Activated CD8-positive, alpha-beta memory T cell treated with anti-CD3 and anti-CD28 coated beads for 1 hour (primary cell): ENCODE results near the gene ISYNA1.

Experiments
- DNase-seq, 2 donors: peaks; one replicate each; pipeline ENCODE4 v3.0.0-alpha.2; 2020; ENCODE audit warnings: low read depth in 1 of 2; ENCODE audit errors: extremely low read depth in 1 of 2

ISYNA1 gene

GRCh38 chr19:18397242-18398202 lies 40.4 kb downstream of the ISYNA1 start, which contains the start of gene LRRC25:
Gene LRRC25, minus strand, starts transcription at chr19:18397622. Its CDS starts 659 bp downstream, at chr19:18396963.
- no peak for DNase-seq

GRCh38 chr19:18396471-18397241 lies 41.3 kb downstream of the ISYNA1 start:
- DNase-seq = no peak

GRCh38 chr19:18393836-18394235 lies 44.1 kb downstream of the ISYNA1 start:
- no peak for DNase-seq

GRCh38 chr19:18392926-18393325 lies 45.0 kb downstream of the ISYNA1 start:
- DNase-seq = no peak

- DNase-seq = no peak
These were observed 45.5 kb downstream of the ISYNA1 start for GRCh38 chr19:18392417-18392816.

- DNase-seq = no peak
These were observed 46.3 kb downstream of the ISYNA1 start for GRCh38 chr19:18391509-18392075.

- no peak for DNase-seq
These were observed 47.6 kb downstream of the ISYNA1 start for GRCh38 chr19:18390065-18390907.

- DNase-seq = no peak
These were observed 48.2 kb downstream of the ISYNA1 start for GRCh38 chr19:18389726-18390064.

- DNase-seq = no peak
These were observed 48.8 kb downstream of the ISYNA1 start for GRCh38 chr19:18388960-18389725.

- peak; percentile 27 to 67 for DNase-seq
These were observed 49.6 kb downstream of the ISYNA1 start for GRCh38 chr19:18388100-18388959.

- DNase-seq = no peak
These were observed 51.2 kb downstream of the ISYNA1 start for GRCh38 chr19:18386543-18387271.

- no peak for DNase-seq
These were observed 52.0 kb downstream of the ISYNA1 start, which contains the start of gene GDF15 for GRCh38 chr19:18385675-18386542. Gene GDF15, plus strand, starts transcription at chr19:18386158. Its CDS starts 32 bp downstream, at chr19:18386190.

- no peak for DNase-seq
These were observed 52.6 kb downstream of the ISYNA1 start for GRCh38 chr19:18385359-18385674.

GRCh38 chr19:18384775-18385174 lies 53.2 kb downstream of the ISYNA1 start:
- DNase-seq = no peak
